ENCODE results near the gene SORCS2.

The SORCS2 gene

GRCh38 chr4:7638489-7638888, 446.2 kb downstream of the SORCS2 start:
- TF ChIP-seq CTCF (IDR thresholded peaks at IDR 0.05; ENCODE audit: low read depth, low read length): no peak
- H3K4me3 ChIP-seq (ENCODE audit: low read depth, low read length): no peak overlapping the region

DNA sequence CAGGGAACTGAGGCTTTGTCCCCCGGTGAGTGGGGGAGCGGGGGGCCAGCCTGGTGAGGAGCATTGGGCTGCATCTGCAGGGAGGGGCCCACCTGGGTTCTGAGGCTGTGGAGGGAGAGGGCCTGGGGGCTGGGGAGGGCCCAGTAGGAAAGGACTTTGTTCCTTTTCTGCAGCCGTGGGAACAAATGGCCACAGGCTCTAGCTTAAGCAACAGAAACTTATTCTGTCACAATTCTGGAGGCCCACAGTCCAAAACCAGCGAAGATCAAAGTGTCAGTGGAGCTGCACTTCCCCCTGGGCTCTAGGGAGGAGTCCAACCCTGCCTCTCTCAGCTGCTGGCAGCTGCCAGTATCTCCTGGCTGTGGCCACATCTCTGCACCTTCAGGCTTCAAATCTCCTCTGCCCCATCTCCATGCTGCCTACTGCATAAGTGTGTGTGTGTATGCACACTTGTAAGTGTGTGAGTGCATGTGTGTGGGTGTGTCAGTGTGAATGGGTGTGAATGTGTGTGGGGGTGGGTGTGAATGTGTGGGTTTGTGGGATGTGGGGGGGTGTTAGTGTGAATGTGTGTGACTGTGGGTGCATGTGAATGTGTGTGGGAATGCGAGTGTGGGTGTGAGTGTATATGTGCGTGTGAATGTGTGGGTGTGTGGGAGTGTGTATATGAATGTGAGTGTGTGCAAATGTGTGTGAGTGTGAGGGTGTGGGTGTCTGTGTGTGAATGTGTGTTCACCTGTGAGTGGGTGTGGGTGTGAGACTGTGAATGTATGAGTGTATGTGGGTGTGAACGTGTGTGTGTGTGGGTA, 446.8 kb downstream of the SORCS2 start:
- no peak for TF ChIP-seq CTCF (IDR thresholded peaks at IDR 0.05; ENCODE audit: low read depth, low read length)
- H3K4me3 ChIP-seq (ENCODE audit: low read depth, low read length): no peak overlapping the region

DNA sequence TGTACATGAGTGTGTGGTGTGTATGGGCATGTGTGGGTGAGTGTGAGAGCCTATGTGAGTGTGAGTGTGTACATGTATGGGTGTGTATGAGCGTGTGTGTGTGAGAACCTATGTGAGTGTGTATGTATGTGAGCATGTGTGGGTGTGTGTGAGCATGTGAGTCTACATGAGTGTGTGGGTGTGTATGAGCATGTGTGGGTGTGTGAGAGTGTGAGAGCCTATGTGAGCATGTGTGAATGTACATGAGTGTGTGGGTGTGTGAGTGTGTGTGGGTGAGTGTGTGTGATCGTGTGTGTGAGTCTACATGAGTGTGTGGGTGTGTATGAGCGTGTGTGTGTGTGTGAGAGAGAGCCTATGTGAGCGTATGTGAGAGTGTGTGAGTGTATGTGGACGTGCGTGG, 447.8 kb downstream of the SORCS2 start:
- H3K4me3 ChIP-seq (ENCODE audit: low read depth, low read length): no peak overlapping the region
- TF ChIP-seq CTCF (IDR thresholded peaks at IDR 0.05; ENCODE audit: low read depth, low read length): no peak

- TF ChIP-seq CTCF (IDR thresholded peaks at IDR 0.05; ENCODE audit: low read depth, low read length): no peak
- no peak overlapping the region for H3K4me3 ChIP-seq (ENCODE audit: low read depth, low read length)
Observed at GRCh38 chr4:7641712-7642111, 449.4 kb downstream of the SORCS2 start.

DNA sequence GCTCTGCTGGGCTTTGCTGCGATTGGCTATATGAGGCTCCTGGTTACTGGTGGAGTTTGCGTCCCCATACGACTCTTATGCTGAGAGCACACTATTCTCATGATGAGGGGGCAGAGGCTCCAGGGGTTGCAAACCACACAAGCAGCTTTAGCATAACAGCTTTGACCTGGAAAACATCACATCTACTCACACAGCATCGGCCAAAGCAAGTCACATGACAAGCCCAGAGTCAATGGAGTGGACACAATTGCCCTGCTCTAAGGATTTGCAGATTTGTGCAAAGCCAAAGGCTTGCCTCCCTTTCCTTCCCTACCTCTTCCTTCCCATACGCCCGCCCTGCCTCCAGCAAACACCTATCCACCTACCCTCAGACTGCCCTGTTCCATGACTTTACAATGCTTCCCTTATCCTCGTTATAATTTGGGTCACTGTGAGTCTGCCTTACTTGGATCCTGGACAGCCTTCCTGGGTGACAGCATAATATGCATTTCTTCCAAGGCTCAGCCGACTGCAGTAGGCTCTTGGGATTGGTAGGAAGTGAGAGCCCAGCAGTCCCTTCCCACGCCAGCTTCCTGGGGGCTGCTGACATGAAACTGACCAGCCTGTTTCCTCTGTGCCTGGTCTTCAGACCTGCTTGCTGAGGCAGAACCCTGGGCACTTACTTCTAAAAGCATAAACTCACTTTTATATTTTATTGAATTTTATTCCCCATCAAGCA, 450.6 kb downstream of the SORCS2 start:
- TF ChIP-seq CTCF (IDR thresholded peaks at IDR 0.05; ENCODE audit: low read depth, low read length): no peak
- H3K4me3 ChIP-seq (ENCODE audit: low read depth, low read length): no peak overlapping the region

DNA sequence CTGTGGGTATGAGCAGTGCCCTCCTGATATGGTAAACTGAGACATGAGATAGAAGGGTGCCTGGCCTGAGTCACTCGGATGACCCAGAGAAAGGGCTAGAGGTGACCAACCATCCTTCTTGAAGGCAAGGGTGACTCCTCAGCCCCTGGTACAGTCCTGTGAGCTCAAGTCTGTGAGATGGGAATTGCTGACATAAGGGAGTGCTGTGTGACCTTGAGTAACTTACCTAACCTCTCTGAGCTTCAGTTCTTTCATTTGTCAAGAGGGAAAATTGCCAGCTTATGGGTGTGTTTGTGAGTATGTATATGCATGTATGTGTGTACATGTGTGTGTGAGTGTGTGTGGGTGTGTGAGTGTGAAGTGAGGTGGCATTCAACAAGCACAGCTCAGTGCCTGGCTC, 452.8 kb downstream of the SORCS2 start:
- no peak for TF ChIP-seq CTCF (IDR thresholded peaks at IDR 0.05; ENCODE audit: low read depth, low read length)
- no peak overlapping the region for H3K4me3 ChIP-seq (ENCODE audit: low read depth, low read length)

GRCh38 chr4:7645956-7646355, 453.6 kb downstream of the SORCS2 start:
- TF ChIP-seq CTCF (IDR thresholded peaks at IDR 0.05; ENCODE audit: low read depth, low read length): no peak
- H3K4me3 ChIP-seq (ENCODE audit: low read depth, low read length): no peak overlapping the region

Measured in WI38 (cell line).